Tibial nerve (tissue), 3 donors: Measurements from ENCODE around the gene MRPL45.

ENCODE experiments used
- POLR2A ChIP-seq, 2 donors: fragments of 450-650 bp; IDR thresholded peaks; one replicate each; pipeline ENCODE4 v1.6.1; 2017; ENCODE audit warnings: antibody characterized with exemption in 2 of 2, mild to moderate bottlenecking in 2 of 2, moderate library complexity in 2 of 2
- TF ChIP-seq, protein P1 (sequence below), 5 experiments: fragments of 200-600 bp in 3 of 5; fragments of 450-650 bp in 2 of 5; sonication (generic) in 3 of 5; IDR thresholded peaks; one replicate each; pipeline ENCODE4 v1.5.1; 2016 to 2019; ENCODE audit warnings: antibody characterized with exemption in 5 of 5, mild to moderate bottlenecking in 3 of 5, moderate library complexity in 2 of 5

DNA sequence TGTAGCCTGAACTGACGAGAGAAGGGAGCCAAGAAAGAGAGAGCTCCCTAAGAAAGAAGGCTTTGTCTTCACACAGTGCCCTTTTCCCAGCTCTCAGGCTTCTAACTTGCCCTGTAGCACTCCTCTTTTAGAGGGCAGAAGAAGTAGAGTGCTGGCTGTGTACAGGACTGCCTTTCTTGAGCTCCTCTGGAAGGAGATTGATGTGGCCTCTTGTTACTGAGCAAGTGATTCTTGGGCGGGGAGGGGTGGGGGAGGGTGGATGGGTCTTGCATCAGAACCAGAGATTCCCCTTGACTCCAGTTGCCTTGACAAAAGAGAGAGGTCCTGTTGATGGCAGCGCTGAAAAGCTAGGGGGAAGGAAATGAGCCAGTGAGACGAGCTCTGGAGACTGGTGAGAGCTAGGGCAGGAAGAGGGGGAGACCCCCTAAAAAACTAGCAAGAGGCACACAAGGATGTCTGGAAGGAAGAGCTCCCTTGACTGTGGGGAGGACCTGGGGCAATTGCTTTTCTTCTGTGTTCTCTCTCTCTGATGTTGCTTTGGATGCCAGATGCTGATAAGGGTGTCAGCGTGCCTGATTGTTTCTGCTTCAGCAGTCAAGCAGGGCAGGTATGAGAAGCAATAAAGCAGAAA, 28.4 kb downstream of the MRPL45 start:
- TF ChIP-seq, protein P1, sequence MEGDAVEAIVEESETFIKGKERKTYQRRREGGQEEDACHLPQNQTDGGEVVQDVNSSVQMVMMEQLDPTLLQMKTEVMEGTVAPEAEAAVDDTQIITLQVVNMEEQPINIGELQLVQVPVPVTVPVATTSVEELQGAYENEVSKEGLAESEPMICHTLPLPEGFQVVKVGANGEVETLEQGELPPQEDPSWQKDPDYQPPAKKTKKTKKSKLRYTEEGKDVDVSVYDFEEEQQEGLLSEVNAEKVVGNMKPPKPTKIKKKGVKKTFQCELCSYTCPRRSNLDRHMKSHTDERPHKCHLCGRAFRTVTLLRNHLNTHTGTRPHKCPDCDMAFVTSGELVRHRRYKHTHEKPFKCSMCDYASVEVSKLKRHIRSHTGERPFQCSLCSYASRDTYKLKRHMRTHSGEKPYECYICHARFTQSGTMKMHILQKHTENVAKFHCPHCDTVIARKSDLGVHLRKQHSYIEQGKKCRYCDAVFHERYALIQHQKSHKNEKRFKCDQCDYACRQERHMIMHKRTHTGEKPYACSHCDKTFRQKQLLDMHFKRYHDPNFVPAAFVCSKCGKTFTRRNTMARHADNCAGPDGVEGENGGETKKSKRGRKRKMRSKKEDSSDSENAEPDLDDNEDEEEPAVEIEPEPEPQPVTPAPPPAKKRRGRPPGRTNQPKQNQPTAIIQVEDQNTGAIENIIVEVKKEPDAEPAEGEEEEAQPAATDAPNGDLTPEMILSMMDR (IDR thresholded peaks at IDR 0.05) = no peak
- TF ChIP-seq POLR2A (IDR thresholded peaks at IDR 0.05) = no peak
